Measurements from ENCODE around the gene SCAMP1.

SCAMP1 gene

GRCh38 chr5:78515670-78516069 is 155.3 kb downstream of the SCAMP1 start:
- no peak for DNase-seq

GRCh38 chr5:78518365-78519197 is 158.2 kb downstream of the SCAMP1 start:
- peak; percentile 80 for DNase-seq

GRCh38 chr5:78519198-78519941 is 159.0 kb downstream of the SCAMP1 start:
- no peak for DNase-seq

- no peak for DNase-seq
These were observed 161.0 kb downstream of the SCAMP1 start for GRCh38 chr5:78521455-78521854.

- DNase-seq = no peak
These were observed 162.3 kb downstream of the SCAMP1 start for GRCh38 chr5:78522476-78523260.

GRCh38 chr5:78523314-78524193 is 163.1 kb downstream of the SCAMP1 start:
- no peak for DNase-seq

- no peak for DNase-seq
These were observed 165.7 kb downstream of the SCAMP1 start for GRCh38 chr5:78526049-78526525.

- DNase-seq = no peak
These were observed 166.8 kb downstream of the SCAMP1 start for GRCh38 chr5:78527054-78527859.

GRCh38 chr5:78527925-78528324 is 167.5 kb downstream of the SCAMP1 start:
- no peak for DNase-seq

All from 8988T (cell line).